IPS-NIHi7 (cell line): Measurements from ENCODE around the gene DEFB131B.
A peak's percentile ranks its signal among the peaks of the same experiment; 100 is the strongest.
"Not testable (repeated sequence)": the region's sequence is repeated elsewhere in the genome, so short reads cannot be mapped to it uniquely, and the experiment has no call there.

Source experiments
- DNase-seq: peaks from one replicate; pipeline ENCODE4 v3.0.0; 2012; ENCODE audit warnings: mixed read lengths; ENCODE audit errors: extremely low spot score

The DEFB131B gene

GRCh38 chr11:71878059-71878458 lies at the start of gene DEFB131B:
TSS of gene DEFB131B (plus strand) at chr11:71878453. CDS start at chr11:71878453, 0 bp downstream.
- not testable (repeated sequence) for DNase-seq

- not testable (repeated sequence) for DNase-seq
Measured at GRCh38 chr11:71829247-71829646, 49.0 kb upstream of the DEFB131B start.

GRCh38 chr11:71829686-71830085 lies 48.6 kb upstream of the DEFB131B start:
- DNase-seq: not testable (repeated sequence)

GRCh38 chr11:71832811-71833210 lies 45.4 kb upstream of the DEFB131B start, which contains the start of gene DEFB108B:
TSS of gene DEFB108B (plus strand) at chr11:71833200. CDS start at chr11:71833200, 0 bp downstream.
- DNase-seq: not testable (repeated sequence)

GRCh38 chr11:71842720-71843119 lies 35.5 kb upstream of the DEFB131B start:
- DNase-seq: not testable (repeated sequence)

- not testable (repeated sequence) for DNase-seq
Measured at GRCh38 chr11:71843355-71843754, 34.9 kb upstream of the DEFB131B start.

- DNase-seq: peak; percentile 4
Measured at GRCh38 chr11:71843858-71844257, 34.4 kb upstream of the DEFB131B start.

GRCh38 chr11:71853895-71854294 lies 24.4 kb upstream of the DEFB131B start:
- not testable (repeated sequence) for DNase-seq

- not testable (repeated sequence) for DNase-seq
Measured at GRCh38 chr11:71855880-71856279, 22.4 kb upstream of the DEFB131B start.

GRCh38 chr11:71860835-71861234 lies 17.4 kb upstream of the DEFB131B start:
- not testable (repeated sequence) for DNase-seq

GRCh38 chr11:71863978-71864627 lies 14.2 kb upstream of the DEFB131B start:
- not testable (repeated sequence) for DNase-seq

GRCh38 chr11:71867209-71867608 lies 11.0 kb upstream of the DEFB131B start:
- not testable (repeated sequence) for DNase-seq

- not testable (repeated sequence) for DNase-seq
Measured at GRCh38 chr11:71869931-71870330, 8.3 kb upstream of the DEFB131B start.

GRCh38 chr11:71870661-71871060 lies 7.6 kb upstream of the DEFB131B start:
- not testable (repeated sequence) for DNase-seq

- not testable (repeated sequence) for DNase-seq
Measured at GRCh38 chr11:71876262-71876661, 2.0 kb upstream of the DEFB131B start.

GRCh38 chr11:71885806-71886205 lies 7.6 kb downstream of the DEFB131B start:
- not testable (repeated sequence) for DNase-seq

- DNase-seq: not testable (repeated sequence)
Measured at GRCh38 chr11:71888335-71889010, 10.2 kb downstream of the DEFB131B start.

GRCh38 chr11:71889181-71889872 lies 11.1 kb downstream of the DEFB131B start:
- not testable (repeated sequence) for DNase-seq

- no peak for DNase-seq
Measured at GRCh38 chr11:71895961-71896360, 17.7 kb downstream of the DEFB131B start.

GRCh38 chr11:71901137-71901536 lies 22.9 kb downstream of the DEFB131B start:
- DNase-seq: not testable (repeated sequence)

GRCh38 chr11:71908218-71908617 lies 30.0 kb downstream of the DEFB131B start:
- no peak for DNase-seq

- not testable (repeated sequence) for DNase-seq
Measured at GRCh38 chr11:71910775-71911174, 32.5 kb downstream of the DEFB131B start.
